SIG-M5 treated with dmso at 0.1 percent for 504 hours (cell line): Measurements from ENCODE around the gene IL3RA.
"Not testable (repeated sequence)": the region's sequence is repeated elsewhere in the genome, so short reads cannot be mapped to it uniquely, and the experiment has no call there.

Source experiments
- DNase-seq: peaks from one replicate; lab custom pipeline; 2025; ENCODE audit not compliant: unreplicated experiment; lab: John Stamatoyannopoulos, UW

Gene IL3RA

GRCh38 chrX:1397441-1398270 is 61.1 kb downstream of the IL3RA start:
- DNase-seq: no peak

GRCh38 chrX:1398431-1399340 is 62.1 kb downstream of the IL3RA start:
- no peak for DNase-seq

DNA sequence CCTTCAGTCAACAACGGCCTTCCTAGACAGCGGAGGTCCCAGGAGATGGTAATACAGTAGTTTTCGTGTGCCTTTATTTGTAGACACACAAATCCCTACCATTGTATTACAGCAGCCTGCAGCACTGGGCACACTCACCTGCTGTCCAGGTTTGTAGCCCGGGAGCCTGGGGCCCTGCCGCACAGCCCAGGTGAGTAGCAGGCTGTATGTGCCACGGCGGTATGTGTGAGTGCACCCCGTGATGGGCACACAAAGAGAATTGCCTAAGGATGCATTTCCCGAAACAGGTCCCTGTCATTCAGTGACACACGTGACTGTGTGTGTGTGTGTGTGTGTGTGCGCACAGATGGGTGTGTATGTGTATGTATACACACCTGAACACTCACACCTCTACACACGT is 63.5 kb downstream of the IL3RA start:
- DNase-seq: no peak

GRCh38 chrX:1400742-1401471 is 64.3 kb downstream of the IL3RA start:
- DNase-seq: no peak

GRCh38 chrX:1401611-1402430 is 65.2 kb downstream of the IL3RA start:
- DNase-seq: no peak

DNA sequence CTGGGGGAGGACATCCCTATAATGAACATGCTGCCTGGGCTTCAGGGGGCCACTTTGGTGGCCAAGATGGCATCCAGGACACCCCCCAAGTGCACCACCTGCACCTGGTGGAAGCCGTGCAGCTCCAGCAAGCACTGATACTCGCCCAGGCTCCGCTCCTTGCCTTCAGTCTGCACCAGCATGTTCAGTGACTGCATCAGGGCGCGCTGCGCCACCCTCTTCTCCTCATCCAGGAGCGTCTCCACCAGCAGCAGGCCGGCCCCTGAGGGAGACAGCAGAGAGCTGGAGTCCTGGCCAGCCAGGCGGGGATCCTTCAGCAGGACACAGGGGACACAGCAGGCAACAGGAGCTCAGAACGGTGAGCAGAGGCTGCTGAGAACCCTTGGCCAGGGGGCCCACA is 66.6 kb downstream of the IL3RA start:
- no peak for DNase-seq

DNA sequence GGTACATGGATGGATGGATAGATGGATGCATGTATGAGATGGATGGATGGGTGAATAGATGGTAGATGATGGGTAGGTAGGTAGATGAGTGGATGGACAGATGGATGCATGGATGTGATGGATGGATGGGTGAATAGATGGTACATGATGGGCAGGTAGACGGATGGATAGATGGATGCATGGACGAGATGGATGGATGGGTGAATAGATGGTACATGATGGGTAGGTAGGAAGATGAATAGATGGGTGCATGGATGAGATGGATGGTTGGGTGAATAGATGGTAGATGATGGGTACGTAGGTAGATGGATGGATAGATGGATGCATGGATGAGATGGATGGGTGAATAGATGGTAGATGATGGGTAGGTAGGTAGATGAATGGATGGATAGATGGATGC is 67.3 kb downstream of the IL3RA start:
- DNase-seq: not testable (repeated sequence)

DNA sequence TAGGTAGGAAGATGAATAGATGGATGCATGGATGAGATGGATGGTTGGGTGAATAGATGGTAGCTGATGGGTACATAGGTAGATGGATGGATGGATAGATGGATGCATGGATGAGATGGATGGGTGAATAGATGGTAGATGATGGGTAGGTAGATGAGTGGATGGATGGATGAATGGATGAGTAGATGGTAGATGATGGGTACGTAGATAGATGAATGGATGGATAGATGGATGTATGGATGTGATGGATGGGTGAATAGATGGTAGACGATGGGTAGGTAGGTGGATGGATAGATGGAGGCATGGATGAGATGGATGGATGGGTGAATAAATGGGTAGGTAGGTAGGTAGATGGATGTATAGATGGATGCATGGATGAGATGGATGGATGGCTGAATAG is 69.2 kb downstream of the IL3RA start:
- not testable (repeated sequence) for DNase-seq

GRCh38 chrX:1407035-1407434 is 70.5 kb downstream of the IL3RA start:
- DNase-seq: no peak

- no peak for DNase-seq
These were observed 74.7 kb downstream of the IL3RA start for GRCh38 chrX:1411326-1411725.

- no peak for DNase-seq
These were observed 76.1 kb downstream of the IL3RA start for GRCh38 chrX:1412551-1413161.

DNA sequence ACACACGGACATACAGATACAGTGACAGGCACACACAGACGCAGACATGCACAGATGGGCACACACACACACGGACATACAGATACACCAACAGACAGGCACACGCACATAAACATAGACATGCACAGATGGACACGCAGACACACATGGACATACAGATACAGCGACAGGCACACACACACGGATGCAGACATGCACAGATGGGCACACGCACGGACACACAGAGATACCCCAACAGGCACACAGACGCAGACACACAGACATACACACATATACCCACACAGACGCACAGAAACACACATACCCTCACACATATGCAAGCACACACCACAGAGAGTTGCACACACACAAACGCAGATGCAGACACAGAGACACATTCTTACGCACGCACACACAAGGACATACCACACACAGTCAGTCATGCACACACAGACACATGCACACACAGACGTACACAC is 79.8 kb downstream of the IL3RA start:
- DNase-seq: no peak

DNA sequence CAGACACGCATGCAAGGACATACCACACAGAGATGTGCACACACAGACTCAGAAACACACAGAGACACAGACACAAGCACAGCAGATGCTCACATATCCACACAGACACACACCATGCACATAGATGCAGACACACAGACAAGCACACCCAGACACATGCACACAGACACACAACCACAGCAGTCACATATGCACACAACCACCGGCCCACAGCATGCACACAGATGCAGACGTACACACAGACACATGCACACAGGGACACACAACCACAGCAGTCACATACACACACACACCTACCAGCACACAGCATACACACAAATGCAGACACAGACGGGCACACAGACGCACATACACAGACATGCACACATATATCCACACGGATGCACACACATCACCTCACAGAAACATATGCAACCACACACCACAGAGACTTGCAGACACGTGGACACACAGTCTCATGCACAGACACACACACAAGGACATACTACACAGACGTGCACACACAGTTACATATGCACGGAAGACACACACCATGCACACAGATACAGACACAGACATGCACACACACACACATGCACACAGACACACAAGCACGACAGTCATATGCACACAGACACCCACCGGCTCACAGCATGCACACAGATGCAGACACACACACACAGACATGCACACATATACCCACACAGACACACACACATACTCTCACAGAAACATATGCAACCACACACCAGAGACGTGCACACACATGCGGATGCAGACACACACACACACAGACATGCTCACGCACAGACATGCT is 80.6 kb downstream of the IL3RA start:
- no peak for DNase-seq

DNA sequence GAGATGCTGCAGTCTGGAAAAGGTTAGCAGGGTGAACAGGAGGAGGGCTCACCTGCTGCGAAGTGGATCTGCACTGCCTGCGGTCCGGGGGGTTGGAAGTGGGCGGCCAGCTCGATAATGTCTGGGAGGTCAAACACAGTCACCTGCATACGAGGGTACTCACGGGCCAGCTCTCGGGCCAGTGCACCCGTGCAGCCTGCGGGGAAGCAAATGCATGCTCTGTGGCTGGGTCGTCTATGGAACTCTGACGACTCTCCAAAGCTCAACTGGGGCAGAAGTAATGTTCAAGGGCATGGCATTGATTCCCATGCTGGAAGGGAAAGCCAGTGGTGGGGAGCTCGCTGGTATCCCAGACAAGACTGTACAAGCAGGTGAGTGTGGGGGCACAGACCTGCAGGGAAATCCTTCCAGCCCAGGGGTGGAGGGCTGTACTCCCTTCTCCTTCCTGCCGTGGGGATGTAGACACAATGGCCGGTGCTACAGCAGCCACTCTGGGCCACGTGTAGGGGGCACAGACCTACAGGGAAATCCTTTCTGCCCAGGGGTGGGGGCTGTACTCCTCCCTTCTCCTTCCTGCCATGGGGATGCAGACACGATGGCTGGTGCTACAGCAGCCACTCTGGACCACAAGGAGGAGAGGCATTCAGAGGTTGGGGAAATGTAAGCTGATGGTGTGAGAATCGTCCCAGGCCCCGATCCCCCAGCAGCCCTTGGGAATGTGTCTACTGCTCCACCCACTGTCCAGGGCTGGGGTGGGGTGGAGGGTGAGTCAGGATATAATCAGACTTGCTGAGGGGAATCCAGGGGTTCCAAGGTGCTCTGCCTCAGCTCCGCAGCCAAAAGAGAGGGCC is 81.6 kb downstream of the IL3RA start:
- DNase-seq: no peak

DNA sequence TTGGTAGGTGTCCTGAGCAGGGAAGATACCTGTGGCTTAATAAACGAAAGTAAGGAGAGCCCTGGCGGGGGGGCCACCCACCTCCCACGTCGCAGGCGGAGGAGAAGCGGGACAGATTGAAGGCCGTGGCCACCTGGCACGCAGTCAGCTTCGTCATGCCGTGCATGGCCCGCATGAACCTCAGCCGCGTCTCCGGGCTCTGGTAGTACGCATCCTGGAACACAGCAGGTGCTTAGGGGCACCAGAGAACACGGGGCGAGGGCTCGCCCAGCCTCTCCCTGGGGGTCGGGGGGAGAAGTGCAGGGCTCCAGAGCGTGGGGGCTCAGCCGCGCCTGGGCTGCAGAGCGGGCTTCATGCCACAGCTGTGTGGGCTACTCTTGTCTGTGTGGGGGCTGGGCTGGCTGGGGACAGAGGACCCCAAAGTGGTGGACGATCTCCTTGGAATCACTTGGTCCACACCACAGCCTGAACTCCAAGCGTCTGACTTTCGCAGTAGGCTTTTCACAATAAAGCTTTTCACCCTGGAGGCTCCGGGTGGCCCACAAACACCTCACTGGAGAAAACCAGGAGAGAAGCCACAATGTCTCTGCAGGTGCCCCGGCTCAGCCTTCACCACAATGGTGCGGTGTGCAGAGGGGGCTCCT is 82.4 kb downstream of the IL3RA start:
- DNase-seq: no peak

- DNase-seq: no peak
These were observed 83.2 kb downstream of the IL3RA start for GRCh38 chrX:1419545-1420355.

DNA sequence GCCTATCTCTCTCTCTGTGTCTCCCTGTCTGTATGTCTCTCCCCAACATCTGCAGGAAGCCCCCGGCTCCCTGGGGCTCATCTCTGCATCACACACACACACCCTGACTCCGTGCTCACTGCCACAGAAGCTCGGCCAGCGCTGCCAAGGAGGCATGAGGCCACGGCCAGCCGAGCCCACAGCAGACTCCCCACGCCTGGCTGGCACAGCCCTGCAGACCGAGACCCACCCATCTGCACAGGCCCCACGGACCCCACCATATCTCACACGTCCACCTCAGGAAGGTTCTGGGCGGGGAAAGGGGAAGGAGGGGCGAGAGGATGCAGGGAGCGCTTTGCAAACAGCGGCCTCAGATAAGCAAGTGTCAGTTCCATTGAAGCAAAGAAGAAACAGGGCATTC is 83.8 kb downstream of the IL3RA start:
- no peak for DNase-seq
